Keratinocyte (primary cell): Measurements from ENCODE around the gene EAF2. TPM values are rescaled to one million over a fixed set of nuclear protein-coding genes. Genes with fewer than 3 reads are reported as not detected.

ENCODE experiments used
- DNase-seq: peaks from one replicate; pipeline ENCODE4 v3.0.0-alpha.2; 2011; ENCODE audit warnings: low read depth, missing footprints, low spot score
- FAIRE-seq: peaks from 2 replicates; lab custom pipeline; 2011; peaks lifted over from hg19 to GRCh38; lab: Jason Lieb, UNC
- H2AFZ ChIP-seq: 2 replicates; pipeline ENCODE4 v1.6.0; 2012; ENCODE audit warnings: low read length, control low read depth, inconsistent platforms; ENCODE audit not compliant: control insufficient read depth
- H3K27ac ChIP-seq: 2 replicates; pipeline ENCODE4 v1.5.1; 2011; ENCODE audit warnings: low read length; ENCODE audit not compliant: control insufficient read depth, insufficient read depth
- H3K27me3 ChIP-seq: 3 replicates; pipeline ENCODE4 v1.6.0; 2011; ENCODE audit warnings: low read length; ENCODE audit not compliant: control insufficient read depth, insufficient read depth; ENCODE audit errors: extremely low read depth
- H3K36me3 ChIP-seq, 2 experiments: 2 replicates in 1 of 2; 3 replicates in 1 of 2; pipeline ENCODE4 v1.5.1; 2011; ENCODE audit warnings: low read length in 2 of 2, mild to moderate bottlenecking in 1 of 2; ENCODE audit not compliant: control insufficient read depth in 2 of 2, insufficient read depth in 2 of 2; ENCODE audit errors: extremely low read depth in 1 of 2
- H3K4me1 ChIP-seq: 3 replicates; pipeline ENCODE4 v1.5.1; 2011; ENCODE audit warnings: low read length; ENCODE audit not compliant: control insufficient read depth, insufficient read depth; ENCODE audit errors: extremely low read depth
- H3K4me2 ChIP-seq: 3 replicates; pipeline ENCODE4 v1.6.0; 2011; ENCODE audit warnings: low read depth, low read length; ENCODE audit not compliant: control insufficient read depth, insufficient read depth; ENCODE audit errors: extremely low read depth
- H3K4me3 ChIP-seq, 3 experiments: fragments of 200-600 bp in 1 of 3; sonication (generic) in 1 of 3; 2 replicates in 2 of 3; 3 replicates in 1 of 3; pipeline ENCODE4 v1.5.1; 2011 to 2016; ENCODE audit warnings: low read length in 3 of 3, mild to moderate bottlenecking in 3 of 3, control low read depth in 2 of 3, inconsistent platforms in 1 of 3, low read depth in 1 of 3, mixed read lengths in 1 of 3, mixed run types in 1 of 3, moderate library complexity in 1 of 3; ENCODE audit not compliant: control insufficient read depth in 2 of 3, insufficient read depth in 2 of 3; ENCODE audit errors: extremely low read depth in 1 of 3
- H3K79me2 ChIP-seq: 2 replicates; pipeline ENCODE4 v1.6.0; 2012; ENCODE audit warnings: low read length; ENCODE audit not compliant: control insufficient read depth, insufficient read depth
- H3K9ac ChIP-seq: 3 replicates; pipeline ENCODE4 v1.6.0; 2011; ENCODE audit warnings: low read length; ENCODE audit not compliant: control insufficient read depth, insufficient read depth; ENCODE audit errors: extremely low read depth
- H3K9me1 ChIP-seq: 3 replicates; pipeline ENCODE4 v1.6.0; 2011; ENCODE audit warnings: low read length; ENCODE audit not compliant: control insufficient read depth, insufficient read depth; ENCODE audit errors: extremely low read depth
- H3K9me3 ChIP-seq: 2 replicates; pipeline ENCODE4 v1.5.1; 2012; ENCODE audit warnings: low read depth, low read length; ENCODE audit not compliant: control insufficient read depth
- H4K20me1 ChIP-seq: 3 replicates; pipeline ENCODE4 v1.6.0; 2011; ENCODE audit warnings: low read length; ENCODE audit not compliant: control insufficient read depth, insufficient read depth; ENCODE audit errors: extremely low read depth
- EZH2 ChIP-seq: IDR thresholded peaks from one replicate; pipeline ENCODE4 v1.6.1; 2012; ENCODE audit warnings: inconsistent platforms, mild to moderate bottlenecking, low read length, moderate library complexity
- dilution Hi-C: fragments of 300-500 bp; cut with MboI; formaldehyde crosslinking; loops from one replicate; pipeline ENCODE4 v1.7.0; 2020; ENCODE audit warnings: low sequenced_read_pairs; ENCODE audit not compliant: extremely low pct_ligation_motif_present
- polyA plus RNA-seq, 5 experiments: library from polyadenylated mRNA; depleted of rRNA in 3 of 5; stranded (reverse) in 3 of 5; stranded (forward) in 1 of 5; unstranded in 1 of 5; fragments of >200 nt; gene quantifications; 1 replicate in 1 of 5; 2 replicates in 3 of 5; 3 replicates in 1 of 5; pipeline versions ENCODE4 v1.2.1 to v1.2.3, GENCODE V29; 2011 to 2012; ENCODE audit warnings: missing spikeins in 2 of 5, low read depth in 1 of 5, low replicate concordance in 1 of 5
- TF ChIP-seq, protein P1 (sequence below), 3 experiments: IDR thresholded peaks in 1 of 3; conservative IDR thresholded peaks in 1 of 3; optimal IDR thresholded peaks in 1 of 3; 2 replicates in 2 of 3; 3 replicates in 1 of 3; pipeline versions ENCODE3 to v1.5.1; 2011; ENCODE audit warnings: low read length in 3 of 3, mild to moderate bottlenecking in 3 of 3, moderate library complexity in 2 of 3, control low read depth in 1 of 3, inconsistent platforms in 1 of 3; ENCODE audit not compliant: insufficient read depth in 2 of 3; ENCODE audit errors: extremely low read depth in 1 of 3

The EAF2 gene
- polyA plus RNA-seq, 1 donor (not counting 4 experiments of a cell fraction or from before 2014, with no cell fraction given) = 4.4 TPM

DNA sequence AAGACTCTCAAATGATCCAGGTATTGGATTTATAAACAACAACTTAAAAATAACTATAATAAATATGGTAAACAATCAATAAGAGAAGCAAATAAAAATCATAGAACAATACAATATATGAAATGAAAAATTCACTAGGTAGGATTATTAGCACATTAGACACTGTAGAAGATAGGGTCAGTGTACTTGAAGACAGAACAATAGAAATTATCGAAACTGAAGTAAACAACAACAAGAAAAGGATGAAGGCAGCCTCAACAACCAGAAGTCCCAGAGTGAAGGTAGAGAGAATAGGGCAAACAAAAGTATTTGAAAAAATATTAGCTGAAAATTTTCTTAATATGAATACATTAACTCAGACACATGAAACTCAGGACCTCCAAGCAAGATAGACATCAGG is 12.0 kb upstream of the EAF2 start:
- Histone ChIP-seq H3K4me2 (no peak overlapping the region), H3K9ac (no peak overlapping the region), H3K4me1 (no peaks in the 10 kb centered on the region), H3K9me1 (no peaks in the 10 kb centered on the region), H3K4me3 (no peak overlapping the region), H3K27me3 (no peaks in the 10 kb centered on the region), H3K79me2 (no peaks in the 10 kb centered on the region), H3K27ac (no peak overlapping the region), H2AFZ (no peak overlapping the region), H3K36me3 (peaks cover 8 to 13% of the 10 kb centered on the region in 2 experiments), H4K20me1 (no peaks in the 10 kb centered on the region), H3K9me3 (no peaks in the 10 kb centered on the region)
- no peak for FAIRE-seq
- dilution Hi-C loops = no loop called here
- TF ChIP-seq EZH2 = no peak
- TF ChIP-seq, protein P1, sequence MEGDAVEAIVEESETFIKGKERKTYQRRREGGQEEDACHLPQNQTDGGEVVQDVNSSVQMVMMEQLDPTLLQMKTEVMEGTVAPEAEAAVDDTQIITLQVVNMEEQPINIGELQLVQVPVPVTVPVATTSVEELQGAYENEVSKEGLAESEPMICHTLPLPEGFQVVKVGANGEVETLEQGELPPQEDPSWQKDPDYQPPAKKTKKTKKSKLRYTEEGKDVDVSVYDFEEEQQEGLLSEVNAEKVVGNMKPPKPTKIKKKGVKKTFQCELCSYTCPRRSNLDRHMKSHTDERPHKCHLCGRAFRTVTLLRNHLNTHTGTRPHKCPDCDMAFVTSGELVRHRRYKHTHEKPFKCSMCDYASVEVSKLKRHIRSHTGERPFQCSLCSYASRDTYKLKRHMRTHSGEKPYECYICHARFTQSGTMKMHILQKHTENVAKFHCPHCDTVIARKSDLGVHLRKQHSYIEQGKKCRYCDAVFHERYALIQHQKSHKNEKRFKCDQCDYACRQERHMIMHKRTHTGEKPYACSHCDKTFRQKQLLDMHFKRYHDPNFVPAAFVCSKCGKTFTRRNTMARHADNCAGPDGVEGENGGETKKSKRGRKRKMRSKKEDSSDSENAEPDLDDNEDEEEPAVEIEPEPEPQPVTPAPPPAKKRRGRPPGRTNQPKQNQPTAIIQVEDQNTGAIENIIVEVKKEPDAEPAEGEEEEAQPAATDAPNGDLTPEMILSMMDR (optimal IDR thresholded peaks at IDR 0.05 in 1 of 3, IDR thresholded peaks at IDR 0.05 in 1 of 3, conservative IDR thresholded peaks at IDR 0.05 in 1 of 3; ENCODE audit: extremely low read depth in 1 of 3, insufficient read depth in 2 of 3, low read length in 3 of 3) = no peak
- no peak for DNase-seq

DNA sequence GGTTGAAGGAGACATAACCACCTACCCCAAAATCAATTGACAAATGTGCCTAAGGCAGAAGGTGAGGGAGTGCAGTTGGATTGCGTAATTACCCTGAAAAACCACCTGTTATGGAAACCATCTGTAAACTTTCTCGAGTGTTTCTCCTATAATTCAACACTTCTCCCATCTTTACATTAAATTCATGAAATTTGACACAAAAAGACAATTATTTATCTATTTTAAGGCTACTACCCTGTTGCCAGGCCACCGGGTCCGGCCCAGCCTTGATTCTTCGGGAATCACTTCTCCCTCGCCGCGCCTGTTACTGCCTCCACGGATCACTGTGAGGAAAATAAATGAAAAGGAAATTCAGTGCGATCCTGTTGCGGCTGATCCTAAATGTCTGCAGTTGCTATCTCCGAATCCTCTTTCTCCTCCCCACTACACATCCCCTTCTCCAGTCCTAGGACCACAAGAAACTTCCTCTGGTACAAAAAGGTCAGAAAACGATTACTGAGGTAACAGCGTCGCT is 795 bp upstream of the EAF2 start:
- DNase-seq (no peak), FAIRE-seq (no peak)

More for the DNA sequence above, 795 bp upstream of the EAF2 start:
- Histone ChIP-seq H3K4me1 (peaks cover 8% of the 10 kb centered on the region), H3K27ac (peak overlapping the region; percentile 81), H3K4me3 (peak overlapping the region; percentile 77 to 91 (median 82)), H3K79me2 (peaks cover 19% of the 10 kb centered on the region), H4K20me1 (no peaks in the 10 kb centered on the region), H2AFZ (peak overlapping the region; percentile 89), H3K9me1 (no peaks in the 10 kb centered on the region), H3K9ac (peak overlapping the region; percentile 92), H3K36me3 (peaks cover 0 to 7% of the 10 kb centered on the region in 2 experiments), H3K4me2 (peak overlapping the region; percentile 92), H3K9me3 (no peaks in the 10 kb centered on the region), H3K27me3 (no peaks in the 10 kb centered on the region)
- TF ChIP-seq EZH2 = no peak
- TF ChIP-seq, protein P1 (optimal IDR thresholded peaks at IDR 0.05 in 1 of 3, IDR thresholded peaks at IDR 0.05 in 1 of 3, conservative IDR thresholded peaks at IDR 0.05 in 1 of 3; ENCODE audit: extremely low read depth in 1 of 3, insufficient read depth in 2 of 3, low read length in 3 of 3) = no peak
- dilution Hi-C loops = no loop called here
